HepG2 (cell line): ENCODE measurements around the gene ZBTB34. TPM values are rescaled to one million over a fixed set of nuclear protein-coding genes. Genes with fewer than 3 reads are reported as not detected.

Source experiments
- ARHGAP35 ChIP-seq: sonication (generic); formaldehyde crosslinking; IDR thresholded peaks from 2 replicates; pipeline ENCODE4 v1.9.0; 2022; ENCODE audit warnings: mild to moderate bottlenecking, inconsistent platforms, moderate library complexity, missing genetic modification reagents, borderline replicate concordance
- EEA1 ChIP-seq: sonication (generic); formaldehyde crosslinking; IDR thresholded peaks from 2 replicates; pipeline ENCODE4 v1.5.1; 2020; ENCODE audit warnings: mild to moderate bottlenecking, missing genetic modification reagents, borderline replicate concordance
- GABPB1 ChIP-seq: IDR thresholded peaks from 2 replicates; pipeline ENCODE4 v1.6.1; 2016; ENCODE audit warnings: mild to moderate bottlenecking, missing genetic modification reagents, moderate library complexity, missing compliant biosample characterization
- KMT2A ChIP-seq: sonication (generic); formaldehyde crosslinking; IDR thresholded peaks from 2 replicates; pipeline ENCODE4 v1.4.0; 2020; ENCODE audit warnings: missing genetic modification reagents
- KMT2B ChIP-seq: IDR thresholded peaks from 2 replicates; pipeline ENCODE4 v1.6.1; 2016; ENCODE audit warnings: missing genetic modification reagents, missing compliant biosample characterization
- MAFK ChIP-seq, 2 experiments: IDR thresholded peaks in 1 of 2; conservative IDR thresholded peaks in 1 of 2; 2 replicates each; pipeline ENCODE4 v1.6.1; 2011; ENCODE audit warnings: improper control_type of control experiment in 2 of 2, low read length in 2 of 2
- MEF2D ChIP-seq: sonication (generic); formaldehyde crosslinking; IDR thresholded peaks from 2 replicates; pipeline ENCODE4 v1.5.1; 2020; ENCODE audit warnings: mild to moderate bottlenecking, missing genetic modification reagents
- MIER2 ChIP-seq: IDR thresholded peaks from 2 replicates; pipeline ENCODE4 v1.6.1; 2016; ENCODE audit warnings: missing biosample characterization, missing genetic modification reagents
- MYNN ChIP-seq: sonication (generic); formaldehyde crosslinking; IDR thresholded peaks from 2 replicates; pipeline ENCODE4 v1.4.0; 2020; ENCODE audit warnings: mild to moderate bottlenecking, low read depth, missing genetic modification reagents
- NCOA5 ChIP-seq: sonication (generic); formaldehyde crosslinking; IDR thresholded peaks from 2 replicates; pipeline ENCODE4 v1.4.0; 2020; ENCODE audit warnings: missing genetic modification reagents
- NFE2L1 ChIP-seq: sonication (generic); formaldehyde crosslinking; IDR thresholded peaks from 2 replicates; pipeline ENCODE4 v1.4.0; 2020; ENCODE audit warnings: missing genetic modification reagents, mild to moderate bottlenecking, borderline replicate concordance
- NONO ChIP-seq, 2 experiments: fragments of 450-650 bp in 1 of 2; sonication (generic) in 1 of 2; formaldehyde crosslinking in 1 of 2; IDR thresholded peaks in 1 of 2; conservative IDR thresholded peaks in 1 of 2; 2 replicates each; pipeline versions ENCODE4 v1.6.1 to v1.8.0; 2017 to 2022; ENCODE audit warnings: mild to moderate bottlenecking in 1 of 2, missing genetic modification reagents in 1 of 2, moderate library complexity in 1 of 2
- PCBP2 ChIP-seq: fragments of 200-400 bp; formaldehyde crosslinking; optimal IDR thresholded peaks from 2 replicates; pipeline ENCODE3; 2018; ENCODE audit warnings: low read length, low read depth; ENCODE audit not compliant: poor library complexity, severe bottlenecking
- SMARCE1 ChIP-seq: fragments of 450-650 bp; IDR thresholded peaks from 2 replicates; pipeline ENCODE4 v1.6.1; 2017; ENCODE audit warnings: borderline replicate concordance
- THAP9 ChIP-seq: sonication (generic); formaldehyde crosslinking; IDR thresholded peaks from 2 replicates; pipeline ENCODE4; 2020; ENCODE audit warnings: missing genetic modification reagents, mild to moderate bottlenecking, borderline replicate concordance
- YEATS4 ChIP-seq: sonication (generic); formaldehyde crosslinking; IDR thresholded peaks from 2 replicates; pipeline ENCODE4 v1.4.0; 2020; ENCODE audit warnings: missing genetic modification reagents, borderline replicate concordance
- ZBTB34 ChIP-seq: sonication (generic); formaldehyde crosslinking; IDR thresholded peaks from 2 replicates; pipeline ENCODE4 v1.8.0; 2022; ENCODE audit warnings: mild to moderate bottlenecking, missing genetic modification reagents
- ZBTB7B ChIP-seq: sonication (generic); formaldehyde crosslinking; IDR thresholded peaks from 2 replicates; pipeline ENCODE4 v1.4.0; 2020; ENCODE audit warnings: missing genetic modification reagents
- ZNF839 ChIP-seq: sonication (generic); formaldehyde crosslinking; IDR thresholded peaks from 2 replicates; pipeline ENCODE4 v1.4.0; 2020; ENCODE audit warnings: missing genetic modification reagents, mild to moderate bottlenecking, borderline replicate concordance
- ZZZ3 ChIP-seq: sonication (generic); formaldehyde crosslinking; IDR thresholded peaks from 2 replicates; pipeline ENCODE4 v1.4.0; 2020; ENCODE audit warnings: missing genetic modification reagents, mild to moderate bottlenecking, borderline replicate concordance
- polyA plus RNA-seq, 8 experiments: library from polyadenylated mRNA; depleted of rRNA in 3 of 8; stranded (reverse) in 7 of 8; unstranded in 1 of 8; fragments of >200 nt; fragmentation: Illumina TruSeq in 4 of 8; extraction: Trizol in 4 of 8; gene quantifications; 2 replicates each; pipeline versions ENCODE4 v1.2.1 to v1.2.3, GENCODE V29; 2011 to 2016; ENCODE audit warnings: low read depth in 4 of 8, missing spikeins in 1 of 8, mixed read lengths in 1 of 8; ENCODE audit not compliant: insufficient read depth in 1 of 8
- total RNA-seq, 5 experiments: library from RNA; depleted of rRNA; stranded (reverse); fragments of >200 nt; fragmentation: Illumina TruSeq; extraction: Trizol; gene quantifications; 2 replicates each; pipeline ENCODE4 v1.2.3, GENCODE V29; 2016; ENCODE audit warnings: low read depth in 1 of 5
- TF ChIP-seq, protein P1 (sequence below): sonication (generic); formaldehyde crosslinking; IDR thresholded peaks from 2 replicates; pipeline ENCODE4 v1.8.0; 2022; ENCODE audit warnings: missing genetic modification reagents, mild to moderate bottlenecking, borderline replicate concordance
- TF ChIP-seq, protein P2 (sequence below): sonication (generic); formaldehyde crosslinking; IDR thresholded peaks from 2 replicates; pipeline ENCODE4 v1.4.0; 2020; ENCODE audit warnings: missing genetic modification reagents

ZBTB34 gene
- total and polyA plus RNA-seq, 2 of the 13 experiments (the other 11 are each of a cell fraction or from before 2014, with no cell fraction given): 5.9 to 8.7 TPM

- no peak for TF ChIP-seq THAP9 (CRISPR knock-in tag)
- TF ChIP-seq ZBTB34 (CRISPR knock-in tag): no peak
- TF ChIP-seq MEF2D (CRISPR knock-in tag): no peak
- TF ChIP-seq SMARCE1: no peak
- no peak for TF ChIP-seq NCOA5 (CRISPR knock-in tag)
- no peak for TF ChIP-seq ZNF839 (CRISPR knock-in tag)
- no peak for TF ChIP-seq EEA1 (CRISPR knock-in tag)
- peak; percentile 58 for TF ChIP-seq GABPB1
- no peak for TF ChIP-seq KMT2A (CRISPR knock-in tag)
- no peak for TF ChIP-seq PCBP2
- TF ChIP-seq MIER2 (CRISPR knock-in tag): no peak
- no peak for TF ChIP-seq MAFK (conservative IDR thresholded peaks at IDR 0.05 in 1 of 2, IDR thresholded peaks at IDR 0.05 in 1 of 2; ENCODE audit: low read length in 2 of 2)
- no peak for TF ChIP-seq NONO (IDR thresholded peaks at IDR 0.05)
- TF ChIP-seq NONO (CRISPR knock-in tag; conservative IDR thresholded peaks at IDR 0.05): no peak
- TF ChIP-seq, protein P1, sequence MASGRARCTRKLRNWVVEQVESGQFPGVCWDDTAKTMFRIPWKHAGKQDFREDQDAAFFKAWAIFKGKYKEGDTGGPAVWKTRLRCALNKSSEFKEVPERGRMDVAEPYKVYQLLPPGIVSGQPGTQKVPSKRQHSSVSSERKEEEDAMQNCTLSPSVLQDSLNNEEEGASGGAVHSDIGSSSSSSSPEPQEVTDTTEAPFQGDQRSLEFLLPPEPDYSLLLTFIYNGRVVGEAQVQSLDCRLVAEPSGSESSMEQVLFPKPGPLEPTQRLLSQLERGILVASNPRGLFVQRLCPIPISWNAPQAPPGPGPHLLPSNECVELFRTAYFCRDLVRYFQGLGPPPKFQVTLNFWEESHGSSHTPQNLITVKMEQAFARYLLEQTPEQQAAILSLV (CRISPR knock-in tag): no peak
- 0 out of 2 replicates have a peak, but pooled peaks have one; percentile 34 for TF ChIP-seq KMT2B (CRISPR knock-in tag)
- TF ChIP-seq NFE2L1: no peak
- TF ChIP-seq, protein P2, sequence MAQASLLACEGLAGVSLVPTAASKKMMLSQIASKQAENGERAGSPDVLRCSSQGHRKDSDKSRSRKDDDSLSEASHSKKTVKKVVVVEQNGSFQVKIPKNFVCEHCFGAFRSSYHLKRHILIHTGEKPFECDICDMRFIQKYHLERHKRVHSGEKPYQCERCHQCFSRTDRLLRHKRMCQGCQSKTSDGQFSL (CRISPR knock-in tag): no peak
- TF ChIP-seq ZBTB7B (CRISPR knock-in tag): no peak
- TF ChIP-seq ZZZ3 (CRISPR knock-in tag): no peak
- no peak for TF ChIP-seq YEATS4 (CRISPR knock-in tag)
- no peak for TF ChIP-seq ARHGAP35 (CRISPR knock-in tag)
- TF ChIP-seq MYNN (CRISPR knock-in tag): no peak
These were observed 54.2 kb downstream of the ZBTB34 start, which contains the start of gene RALGPS1 (continued) for GRCh38 chr9:126914458-126915280.
